Muscle layer of duodenum (tissue), 2 donors: ENCODE measurements around the gene KCNH6.

ENCODE experiments used
- H3K27ac ChIP-seq: one replicate; pipeline ENCODE4 v1.7.0; 2013; ENCODE audit warnings: mild to moderate bottlenecking, low read length
- H3K27me3 ChIP-seq: one replicate; pipeline ENCODE4 v1.7.0; 2013; ENCODE audit warnings: low read depth, mild to moderate bottlenecking, control low read depth, low read length
- H3K36me3 ChIP-seq, 2 donors: one replicate each; pipeline ENCODE4 v1.7.0; 2013; ENCODE audit warnings: low read length in 2 of 2, control low read depth in 1 of 2, mild to moderate bottlenecking in 1 of 2; ENCODE audit not compliant: insufficient read depth in 2 of 2, control insufficient read depth in 1 of 2
- H3K4me1 ChIP-seq, 2 donors: one replicate each; pipeline ENCODE4 v1.7.0; 2013; ENCODE audit warnings: low read length in 2 of 2, mild to moderate bottlenecking in 2 of 2, control low read depth in 1 of 2, moderate library complexity in 1 of 2; ENCODE audit not compliant: insufficient read depth in 2 of 2, control insufficient read depth in 1 of 2
- H3K4me3 ChIP-seq, 2 donors: one replicate each; pipeline ENCODE4 v1.7.0; 2013; ENCODE audit warnings: low read length in 2 of 2, low read depth in 1 of 2, mild to moderate bottlenecking in 1 of 2
- H3K9me3 ChIP-seq, 2 donors: one replicate each; pipeline ENCODE4 v1.7.0; 2013; ENCODE audit warnings: low read length in 2 of 2, control low read depth in 1 of 2, mild to moderate bottlenecking in 1 of 2; ENCODE audit not compliant: control insufficient read depth in 1 of 2
- donor health status: healthy.

KCNH6 gene

DNA sequence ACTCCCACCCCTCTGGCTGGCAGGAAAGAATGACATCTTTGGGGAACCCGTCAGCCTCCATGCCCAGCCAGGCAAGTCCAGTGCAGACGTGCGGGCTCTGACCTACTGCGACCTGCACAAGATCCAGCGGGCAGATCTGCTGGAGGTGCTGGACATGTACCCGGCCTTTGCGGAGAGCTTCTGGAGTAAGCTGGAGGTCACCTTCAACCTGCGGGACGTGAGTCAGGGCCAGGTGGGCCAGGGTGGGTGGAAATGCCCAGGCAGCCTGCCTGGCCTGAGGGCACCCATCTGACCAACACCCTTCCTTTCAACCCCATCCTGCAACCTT is 19.0 kb downstream of the KCNH6 start:
- H3K27ac ChIP-seq, result no peak overlapping the region
- peaks cover 0 to 10% of the 10 kb centered on the region in 2 donors for H3K4me1 ChIP-seq
- no peaks in the 10 kb centered on the region for H3K9me3 ChIP-seq
- H3K4me3 ChIP-seq, result no peak overlapping the region
- peaks cover 17% of the 10 kb centered on the region for H3K27me3 ChIP-seq
- no peaks in the 10 kb centered on the region for H3K36me3 ChIP-seq

DNA sequence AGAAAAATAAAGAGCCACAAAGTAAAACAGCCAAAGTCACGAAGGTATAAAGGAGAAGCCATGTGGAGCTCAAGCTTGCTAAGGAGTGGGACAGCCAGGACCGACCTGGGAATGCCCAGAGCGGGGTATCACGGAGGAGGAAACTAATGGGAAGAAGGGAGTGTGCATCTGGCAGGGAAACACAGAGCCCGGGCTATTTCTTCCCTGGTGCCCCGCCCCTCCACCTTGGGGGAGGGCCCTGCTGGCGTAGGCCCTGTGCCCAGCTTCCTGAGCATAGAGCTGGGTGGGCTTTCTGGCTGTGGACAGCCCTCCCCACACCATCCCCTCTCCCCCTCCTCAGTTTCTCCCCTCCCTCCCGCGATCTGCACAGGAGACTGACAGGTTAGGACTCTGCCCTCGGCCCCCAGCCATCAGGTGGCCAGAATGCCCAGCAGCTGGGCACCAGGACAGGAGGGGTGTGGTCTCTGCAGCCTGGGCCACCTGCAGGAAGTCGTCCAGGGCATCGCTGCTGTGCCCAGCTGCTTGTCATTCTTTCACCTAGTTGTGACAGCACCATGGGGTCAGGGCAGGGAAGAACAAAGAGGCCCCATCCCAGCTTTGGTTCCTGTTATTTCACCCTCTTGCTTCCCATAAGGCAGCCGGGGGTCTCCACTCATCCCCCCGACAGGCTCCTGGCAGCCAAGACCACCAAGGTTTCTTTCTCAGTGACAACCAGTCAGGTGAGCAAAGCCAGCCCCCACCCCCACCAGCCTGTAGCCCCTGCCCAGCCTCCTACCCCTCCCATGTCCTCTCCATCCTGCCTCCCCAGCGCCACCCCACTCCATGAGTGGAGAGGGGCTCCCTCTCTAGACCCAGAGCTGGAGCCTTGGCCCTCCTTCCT is 20.0 kb downstream of the KCNH6 start:
- Histone ChIP-seq H3K4me3 (no peak overlapping the region), H3K27ac (no peak overlapping the region), H3K9me3 (no peaks in the 10 kb centered on the region), H3K4me1 (peaks cover 0 to 5% of the 10 kb centered on the region in 2 donors), H3K36me3 (no peaks in the 10 kb centered on the region), H3K27me3 (peaks cover 17% of the 10 kb centered on the region)

DNA sequence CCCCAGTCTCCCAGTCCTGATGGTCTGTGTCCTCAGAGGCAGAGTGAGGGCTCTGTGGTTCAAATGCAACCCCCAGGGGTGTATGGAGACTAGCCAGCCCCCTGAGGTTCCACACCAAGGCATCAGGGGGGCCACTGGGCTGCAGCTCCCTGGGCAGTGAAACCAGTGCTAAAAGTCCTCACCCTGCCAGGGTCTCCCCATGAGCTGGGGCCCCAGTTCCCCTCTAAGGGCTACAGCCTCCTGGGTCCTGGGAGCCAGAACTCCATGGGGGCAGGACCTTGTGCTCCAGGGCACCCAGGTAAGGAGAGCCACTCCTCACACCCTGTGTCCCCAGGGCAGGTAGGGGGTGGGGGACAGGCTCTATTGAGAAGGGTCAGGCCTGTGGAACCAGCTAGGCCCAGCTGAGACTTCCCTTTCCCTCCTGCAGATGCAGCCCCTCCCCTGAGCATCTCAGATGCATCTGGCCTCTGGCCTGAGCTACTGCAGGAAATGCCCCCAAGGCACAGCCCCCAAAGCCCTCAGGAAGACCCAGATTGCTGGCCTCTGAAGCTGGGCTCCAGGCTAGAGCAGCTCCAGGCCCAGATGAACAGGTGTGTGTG is 20.8 kb downstream of the KCNH6 start:
- no peaks in the 10 kb centered on the region for H3K36me3 ChIP-seq
- peaks cover 10% of the 10 kb centered on the region for H3K27me3 ChIP-seq
- H3K27ac ChIP-seq, result no peak overlapping the region
- H3K4me1 ChIP-seq, result no peaks in the 10 kb centered on the region
- H3K4me3 ChIP-seq, result no peak overlapping the region
- no peaks in the 10 kb centered on the region for H3K9me3 ChIP-seq

DNA sequence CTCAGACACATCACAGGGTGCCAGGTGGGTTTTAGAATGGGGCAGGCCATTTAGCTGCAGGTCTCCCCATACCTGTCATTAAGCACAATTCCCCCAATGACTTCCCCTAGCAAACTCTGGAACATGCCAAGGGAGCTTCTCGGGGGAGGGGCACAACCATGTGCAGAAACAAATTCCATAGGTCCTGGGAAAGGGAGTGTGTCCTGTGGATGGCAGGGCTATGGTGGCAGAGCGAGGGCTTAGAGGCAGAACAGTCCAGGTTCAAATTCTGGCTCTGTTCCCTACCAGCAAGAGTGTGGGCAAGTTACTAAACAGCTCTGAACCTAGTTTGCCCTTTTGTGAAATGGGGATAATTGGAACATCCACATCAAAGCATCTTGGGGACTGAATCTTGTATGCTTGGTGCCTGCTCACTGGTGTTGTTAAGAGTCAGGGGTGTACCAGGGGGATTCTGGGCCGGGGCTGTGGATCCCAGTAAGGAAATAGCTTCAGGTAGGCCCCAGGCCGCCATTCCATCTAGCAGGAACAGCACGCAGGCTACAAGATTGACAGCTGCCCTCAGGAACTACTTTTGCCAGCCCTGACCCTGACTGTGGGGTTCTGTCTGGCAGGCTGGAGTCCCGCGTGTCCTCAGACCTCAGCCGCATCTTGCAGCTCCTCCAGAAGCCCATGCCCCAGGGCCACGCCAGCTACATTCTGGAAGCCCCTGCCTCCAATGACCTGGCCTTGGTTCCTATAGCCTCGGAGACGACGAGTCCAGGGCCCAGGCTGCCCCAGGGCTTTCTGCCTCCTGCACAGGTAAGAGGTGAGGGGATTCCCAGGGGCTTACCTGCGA is 21.5 kb downstream of the KCNH6 start:
- H3K4me1 ChIP-seq, result peaks cover 0 to 4% of the 10 kb centered on the region in 2 donors
- H3K9me3 ChIP-seq, result no peaks in the 10 kb centered on the region
- H3K27me3 ChIP-seq, result peaks cover 2% of the 10 kb centered on the region
- no peak overlapping the region for H3K27ac ChIP-seq
- no peaks in the 10 kb centered on the region for H3K36me3 ChIP-seq
- H3K4me3 ChIP-seq, result no peak overlapping the region

DNA sequence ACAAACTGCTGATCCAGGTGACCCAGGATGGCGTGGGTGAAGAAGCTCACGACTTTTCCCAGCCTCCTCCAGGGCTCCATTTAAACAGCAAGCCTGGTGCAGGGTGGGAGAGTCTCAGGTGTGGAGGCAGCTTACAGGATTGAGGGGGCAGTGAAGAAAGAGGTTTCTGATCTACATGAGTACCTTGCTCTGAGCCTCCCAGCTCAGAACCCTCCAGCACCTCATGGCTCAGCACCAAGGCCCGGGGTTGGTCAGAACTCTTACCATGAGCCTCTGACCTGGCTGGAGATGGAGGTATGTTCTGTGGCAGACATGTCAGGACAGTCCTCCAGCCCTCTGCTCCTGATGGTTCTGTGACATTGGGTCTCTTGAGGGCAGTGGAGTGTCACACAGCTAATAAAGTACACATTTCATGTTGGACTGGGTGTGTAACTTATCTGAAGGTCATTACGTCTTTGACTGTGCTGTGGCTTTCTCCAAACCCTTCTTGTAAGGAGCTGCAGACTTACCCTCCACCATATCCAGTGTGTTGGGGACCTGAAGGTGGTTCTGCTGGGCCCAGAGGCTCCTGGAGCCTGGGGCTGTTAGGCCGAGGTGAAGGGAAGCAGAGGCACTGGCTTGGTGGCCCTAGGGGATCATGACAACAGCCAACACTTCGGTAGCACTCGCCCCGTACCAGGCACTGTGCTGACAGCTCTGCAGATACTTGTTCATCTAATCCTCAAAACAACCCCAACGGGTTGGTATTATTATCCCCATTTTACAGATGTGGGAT is 23.3 kb downstream of the KCNH6 start:
- no peaks in the 10 kb centered on the region for H3K27me3 ChIP-seq
- no peak overlapping the region for H3K27ac ChIP-seq
- H3K4me3 ChIP-seq, result no peak overlapping the region
- no peaks in the 10 kb centered on the region for H3K9me3 ChIP-seq
- no peaks in the 10 kb centered on the region for H3K36me3 ChIP-seq
- peaks cover 0 to 6% of the 10 kb centered on the region in 2 donors for H3K4me1 ChIP-seq

DNA sequence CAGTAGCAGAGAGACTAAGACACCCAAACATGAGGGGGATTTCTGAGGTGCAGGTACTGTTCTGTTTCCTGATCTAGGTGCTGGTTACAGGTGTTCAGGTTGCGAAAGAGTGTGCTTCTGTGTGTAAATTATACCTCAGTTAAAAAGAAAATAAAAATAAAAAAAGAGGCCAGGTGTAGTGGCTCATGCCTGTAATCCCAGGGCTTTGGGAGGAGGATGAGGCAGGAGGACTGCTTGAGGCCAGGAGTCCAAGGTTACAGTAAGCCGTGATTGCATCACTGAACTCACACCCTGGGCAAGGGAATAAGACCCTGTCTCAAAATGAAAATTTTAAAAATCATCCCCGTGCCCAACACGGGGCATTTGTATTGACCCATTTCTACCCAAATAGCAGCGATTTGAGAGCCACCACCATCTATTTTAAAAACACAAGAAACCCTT is 23.9 kb downstream of the KCNH6 start:
- no peak overlapping the region for H3K27ac ChIP-seq
- H3K36me3 ChIP-seq, result no peaks in the 10 kb centered on the region
- no peak overlapping the region for H3K4me3 ChIP-seq
- H3K9me3 ChIP-seq, result no peaks in the 10 kb centered on the region
- peaks cover 2 to 12% of the 10 kb centered on the region in 2 donors for H3K4me1 ChIP-seq
- no peaks in the 10 kb centered on the region for H3K27me3 ChIP-seq

DNA sequence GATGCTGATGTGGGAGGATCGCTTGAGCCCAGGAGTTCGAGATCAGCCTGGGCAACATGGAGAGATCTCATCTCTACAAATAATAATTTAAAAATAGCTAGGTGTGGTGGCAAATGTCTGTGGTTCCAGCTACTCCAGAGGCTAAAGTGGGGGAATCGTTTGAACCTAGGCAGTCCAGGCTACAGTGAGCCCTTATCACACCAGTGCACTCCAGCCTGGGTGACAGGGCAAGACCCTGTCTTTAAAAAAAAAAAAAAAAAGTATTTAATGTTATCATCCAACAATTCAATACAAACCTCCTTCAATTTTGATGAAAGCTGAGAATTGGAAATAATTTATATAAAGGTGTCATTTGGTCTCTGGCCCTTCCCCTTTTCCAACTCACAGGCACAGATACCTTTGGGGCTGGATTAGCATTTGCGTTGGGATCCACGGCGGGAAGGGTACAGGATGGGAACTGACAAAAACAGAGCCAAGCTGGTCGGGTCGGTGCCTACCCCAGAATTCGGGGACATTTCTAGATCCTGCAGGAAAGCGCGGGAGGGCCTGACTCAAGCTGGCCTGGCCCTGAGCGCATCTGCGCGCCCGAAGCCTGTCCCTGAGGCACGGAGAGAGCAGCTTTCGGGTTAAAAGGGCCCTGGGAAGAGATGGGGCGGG is 26.3 kb downstream of the KCNH6 start:
- Histone ChIP-seq H3K4me1 (peaks cover 9 to 30% of the 10 kb centered on the region in 2 donors), H3K4me3 (peak overlapping the region; percentile 69 to 94), H3K27me3 (no peaks in the 10 kb centered on the region), H3K9me3 (no peaks in the 10 kb centered on the region), H3K27ac (peak overlapping the region; percentile 88), H3K36me3 (no peaks in the 10 kb centered on the region)

DNA sequence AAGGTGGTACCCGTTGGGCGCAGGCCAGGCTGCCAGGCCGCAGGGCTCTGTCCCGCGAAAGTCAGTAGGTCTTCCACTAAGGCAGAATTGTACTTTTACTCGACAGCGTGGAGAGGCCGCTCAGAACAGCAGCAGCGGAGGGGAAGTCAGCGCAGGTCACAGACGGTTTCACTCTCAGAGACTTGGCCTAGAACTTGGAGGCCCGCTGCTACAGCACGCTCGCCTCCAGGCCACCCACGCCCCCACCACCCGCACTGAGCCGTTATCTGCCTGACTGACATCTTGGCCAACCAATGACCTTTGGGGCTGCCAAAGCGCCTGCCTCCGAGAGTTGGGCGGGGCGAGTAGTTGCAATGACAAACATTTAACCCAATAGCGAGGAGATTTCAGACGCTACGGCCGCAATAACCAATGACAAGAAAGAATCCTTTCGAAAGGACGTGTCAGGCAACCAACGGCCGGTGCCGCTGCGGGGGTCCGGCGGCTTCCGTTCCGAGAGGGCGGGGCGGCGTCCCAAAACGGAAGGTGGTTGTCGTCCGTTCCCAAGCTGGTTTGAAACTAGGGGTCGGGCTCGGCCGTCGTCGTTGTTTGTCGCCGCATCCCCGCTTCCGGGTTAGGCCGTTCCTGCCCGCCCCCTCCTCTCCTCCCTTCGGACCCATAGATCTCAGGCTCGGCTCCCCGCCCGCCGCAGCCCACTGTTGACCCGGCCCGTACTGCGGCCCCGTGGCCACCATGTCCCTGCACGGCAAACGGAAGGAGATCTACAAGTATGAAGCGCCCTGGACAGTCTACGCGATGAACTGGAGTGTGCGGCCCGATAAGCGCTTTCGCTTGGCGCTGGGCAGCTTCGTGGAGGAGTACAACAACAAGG is 27.0 kb downstream of the KCNH6 start, which contains the start of gene DCAF7:
Gene DCAF7 (plus strand): TSS at position 532 of the 871 bp plus-strand sequence. CDS start 201 bp downstream, at position 733.
- no peaks in the 10 kb centered on the region for H3K27me3 ChIP-seq

DNA sequence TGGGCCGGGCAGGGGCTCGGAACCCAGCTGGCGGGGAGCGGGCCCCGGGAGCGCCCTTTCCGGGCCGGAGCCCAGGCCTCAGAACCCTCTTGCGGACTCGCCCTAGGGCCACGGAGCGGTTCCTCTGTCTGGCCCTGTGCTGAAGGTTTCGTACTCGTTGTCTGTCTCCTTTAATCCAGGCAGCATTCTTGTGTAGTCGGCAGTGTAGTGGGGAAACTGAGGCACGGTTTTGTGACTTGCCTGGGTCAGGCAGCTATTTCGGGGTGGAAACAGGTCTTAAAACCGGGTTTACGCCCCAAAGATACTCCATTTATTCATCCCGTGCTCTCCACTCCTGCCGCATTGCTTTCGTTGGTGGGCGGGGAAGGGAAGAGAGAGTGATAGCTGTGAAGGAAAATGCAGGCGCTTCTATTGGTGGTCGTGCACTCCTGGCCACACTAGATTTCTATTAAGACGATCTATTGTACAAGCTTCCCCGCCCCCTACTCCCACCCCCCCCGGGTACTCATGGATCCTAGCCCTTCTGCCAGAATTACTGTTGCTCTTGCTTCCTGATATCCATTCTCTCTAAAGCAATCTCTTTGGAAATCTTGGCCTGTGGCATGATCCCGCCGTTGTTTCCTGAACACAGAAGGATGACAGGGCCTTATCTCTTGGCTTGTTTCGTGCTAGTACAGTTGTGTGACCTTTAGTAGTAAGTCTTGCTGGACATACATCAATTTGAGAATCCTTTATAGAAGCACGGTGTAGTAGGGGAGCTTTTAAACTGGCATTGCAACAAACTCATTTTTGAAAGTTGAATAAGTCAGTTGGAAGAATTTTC is 27.9 kb downstream of the KCNH6 start:
- Histone ChIP-seq H3K27me3 (no peaks in the 10 kb centered on the region), H3K4me1 (peaks cover 9 to 45% of the 10 kb centered on the region in 2 donors), H3K4me3 (peak overlapping the region; percentile 94), H3K27ac (peak overlapping the region; percentile 85), H3K36me3 (no peaks in the 10 kb centered on the region), H3K9me3 (no peaks in the 10 kb centered on the region)

More for the DNA sequence above, 27.0 kb downstream of the KCNH6 start, which contains the start of gene DCAF7:
- Histone ChIP-seq H3K36me3 (no peaks in the 10 kb centered on the region), H3K9me3 (no peaks in the 10 kb centered on the region), H3K4me1 (peaks cover 9 to 38% of the 10 kb centered on the region in 2 donors), H3K4me3 (peak within 1 kb of the TSS; percentile 94), H3K27ac (peak within 1 kb of the TSS; percentile 88)
